Fibroblast of gingiva (primary cell): ENCODE results near the gene DNM3.
"Not testable (repeated sequence)": the region's sequence is repeated elsewhere in the genome, so short reads cannot be mapped to it uniquely, and the experiment has no call there.

Source experiments
- DNase-seq: peaks from one replicate; pipeline ENCODE4 v3.0.0-alpha.2; 2011; ENCODE audit warnings: low read depth

Gene DNM3

GRCh38 chr1:172421974-172422604 lies 580.8 kb downstream of the DNM3 start:
- DNase-seq = no peak

GRCh38 chr1:172423336-172423735 lies 582.0 kb downstream of the DNM3 start:
- no peak for DNase-seq

GRCh38 chr1:172425339-172425738 lies 584.0 kb downstream of the DNM3 start:
- DNase-seq = no peak

GRCh38 chr1:172427191-172427590 lies 585.9 kb downstream of the DNM3 start:
- DNase-seq = no peak

- peak; percentile 57 for DNase-seq
Observed at GRCh38 chr1:172429331-172430127, 588.2 kb downstream of the DNM3 start.

GRCh38 chr1:172430128-172430454 lies 588.8 kb downstream of the DNM3 start:
- DNase-seq = no peak

- DNase-seq = no peak
Observed at GRCh38 chr1:172431204-172431603, 589.9 kb downstream of the DNM3 start.

- no peak for DNase-seq
Observed at GRCh38 chr1:172431721-172432192, 590.5 kb downstream of the DNM3 start.

- DNase-seq = not testable (repeated sequence)
Observed at GRCh38 chr1:172437183-172437582, 595.9 kb downstream of the DNM3 start.

- DNase-seq = no peak
Observed at GRCh38 chr1:172442404-172442803, 601.1 kb downstream of the DNM3 start.

GRCh38 chr1:172442843-172443565 lies 601.7 kb downstream of the DNM3 start:
- DNase-seq = no peak

- peak; percentile 83 for DNase-seq
Observed at GRCh38 chr1:172443666-172444453, 602.6 kb downstream of the DNM3 start, which contains the start of gene PIGC. PIGC (minus strand) TSS chr1:172444069; CDS start chr1:172442622, 1,447 bp downstream.

- DNase-seq = no peak
Observed at GRCh38 chr1:172446547-172446946, 605.2 kb downstream of the DNM3 start.

- peak; percentile 58 for DNase-seq
Observed at GRCh38 chr1:172447641-172448040, 606.3 kb downstream of the DNM3 start.

GRCh38 chr1:172448995-172449584 lies 607.8 kb downstream of the DNM3 start:
- DNase-seq = no peak

GRCh38 chr1:172449585-172450523 lies 608.6 kb downstream of the DNM3 start:
- DNase-seq = peak; percentile 52

GRCh38 chr1:172450524-172450885 lies 609.2 kb downstream of the DNM3 start:
- DNase-seq = no peak

- no peak for DNase-seq
Observed at GRCh38 chr1:172451002-172451443, 609.7 kb downstream of the DNM3 start.

- DNase-seq = no peak
Observed at GRCh38 chr1:172452536-172453152, 611.3 kb downstream of the DNM3 start.

GRCh38 chr1:172453153-172453545 lies 611.9 kb downstream of the DNM3 start:
- DNase-seq = no peak
